Hepatocyte (in vitro differentiated cells): Measurements from ENCODE around the gene RBFOX2. TPM values are rescaled to one million over a fixed set of nuclear protein-coding genes. Genes with fewer than 3 reads are reported as not detected.
"Not testable (repeated sequence)": the region's sequence is repeated elsewhere in the genome, so short reads cannot be mapped to it uniquely, and the experiment has no call there.

Experiments used
- DNase-seq: peaks from one replicate; pipeline ENCODE4 v3.0.0-alpha.2; 2016; ENCODE audit warnings: low spot score
- H2AFZ ChIP-seq: fragments of 200-600 bp; sonication (generic); 2 replicates; pipeline ENCODE4 v1.6.0; 2016; ENCODE audit warnings: antibody characterized with exemption, mild to moderate bottlenecking
- H3K27ac ChIP-seq: fragments of 200-600 bp; sonication (generic); 2 replicates; pipeline ENCODE4 v1.5.1; 2016; ENCODE audit warnings: mild to moderate bottlenecking
- H3K27me3 ChIP-seq: fragments of 200-600 bp; sonication (generic); 2 replicates; pipeline ENCODE4 v1.6.1; 2016
- H3K36me3 ChIP-seq: fragments of 200-600 bp; sonication (generic); replicated peaks from 2 replicates; pipeline ENCODE4 v1.5.1; 2016; ENCODE audit warnings: low read depth; ENCODE audit not compliant: insufficient read depth
- H3K4me1 ChIP-seq: fragments of 200-600 bp; sonication (generic); 2 replicates; pipeline ENCODE4 v1.5.1; 2016; ENCODE audit warnings: mild to moderate bottlenecking, moderate library complexity; ENCODE audit not compliant: insufficient read depth
- H3K4me2 ChIP-seq: fragments of 200-600 bp; sonication (generic); 2 replicates; pipeline ENCODE4 v1.6.0; 2016
- H3K4me3 ChIP-seq: fragments of 200-600 bp; sonication (generic); 2 replicates; pipeline ENCODE4 v1.5.1; 2016; ENCODE audit warnings: mild to moderate bottlenecking
- H3K79me2 ChIP-seq: fragments of 200-600 bp; sonication (generic); 2 replicates; pipeline ENCODE4 v1.6.0; 2017; ENCODE audit warnings: mild to moderate bottlenecking
- H3K9me2 ChIP-seq: fragments of 200-600 bp; sonication (generic); replicated peaks from 2 replicates; pipeline ENCODE4 v1.6.0; 2017; ENCODE audit warnings: mild to moderate bottlenecking; ENCODE audit not compliant: insufficient read depth
- H3K9me3 ChIP-seq: fragments of 200-600 bp; sonication (generic); 2 replicates; pipeline ENCODE4 v1.5.1; 2016; ENCODE audit warnings: low read depth, mild to moderate bottlenecking
- H4K20me1 ChIP-seq: fragments of 200-600 bp; sonication (generic); 2 replicates; pipeline ENCODE4 v1.6.0; 2016; ENCODE audit warnings: mild to moderate bottlenecking; ENCODE audit not compliant: insufficient read depth, poor library complexity, severe bottlenecking
- CTCF ChIP-seq: fragments of 200-600 bp; sonication (generic); IDR thresholded peaks from 2 replicates; pipeline ENCODE4 v1.5.1; 2016; ENCODE audit warnings: antibody characterized with exemption, mild to moderate bottlenecking; ENCODE audit not compliant: poor library complexity
- EZH2 ChIP-seq: fragments of 200-600 bp; sonication (generic); IDR thresholded peaks from 2 replicates; pipeline ENCODE4 v1.6.1; 2016; ENCODE audit warnings: antibody characterized with exemption, mild to moderate bottlenecking, borderline replicate concordance
- EZH2phosphoT487 ChIP-seq: fragments of 200-600 bp; sonication (generic); IDR thresholded peaks from one replicate; pipeline ENCODE4 v1.6.1; 2018; ENCODE audit warnings: antibody characterized with exemption, mild to moderate bottlenecking, low read depth, moderate library complexity; ENCODE audit not compliant: unreplicated experiment, severe bottlenecking
- WGBS: methylation state at CpG from one replicate; pipeline ENCODE4 v1.1.6; 2016; ENCODE audit warnings: low lambda C conversion rate; ENCODE audit errors: missing lambda C conversion rate; 5-methylcytosine and 5-hydroxymethylcytosine counted together
- polyA plus RNA-seq: library from polyadenylated mRNA; unstranded; fragments of >200 nt; fragmentation: Nextera tagmentation; extraction: Ambion mirVana; gene quantifications from 2 replicates; pipeline ENCODE4 v1.2.1, GENCODE V29; 2016
- total RNA-seq: library from RNA; depleted of rRNA; stranded (reverse); fragments of >200 nt; gene quantifications from 2 replicates; pipeline ENCODE4 v1.2.3, GENCODE V29; 2014

RBFOX2 gene
- total and polyA plus RNA-seq, 2 experiments from 2014 or later, result 76.7 to 133 TPM

- Histone ChIP-seq H3K27me3 (no peaks in the 10 kb centered on the region), H2AFZ (no peak overlapping the region), H3K9me3 (no peaks in the 10 kb centered on the region), H3K27ac (peak overlapping the region; percentile 75), H3K9me2 (no peaks in the 10 kb centered on the region), H3K79me2 (peaks cover 95% of the 10 kb centered on the region), H3K4me2 (peak overlapping the region; percentile 61), H3K4me3 (no peak overlapping the region), H3K36me3 (no peaks in the 10 kb centered on the region), H3K4me1 (peaks cover 38% of the 10 kb centered on the region), H4K20me1 (peaks cover 34% of the 10 kb centered on the region)
- TF ChIP-seq CTCF (no peak), EZH2phosphoT487 (no peak), EZH2 (no peak)
- no peak for DNase-seq
These were observed 5.9 kb downstream of the RBFOX2 start for GRCh38 chr22:36022697-36023096.

GRCh38 chr22:36022162-36022561 lies 6.5 kb downstream of the RBFOX2 start:
- Histone ChIP-seq H3K27me3 (no peaks in the 10 kb centered on the region), H4K20me1 (peaks cover 37% of the 10 kb centered on the region), H3K27ac (peak overlapping the region; percentile 75), H3K36me3 (no peaks in the 10 kb centered on the region), H3K4me2 (peak overlapping the region; percentile 61), H2AFZ (no peak overlapping the region), H3K9me2 (no peaks in the 10 kb centered on the region), H3K4me3 (no peak overlapping the region), H3K4me1 (peaks cover 43% of the 10 kb centered on the region), H3K9me3 (no peaks in the 10 kb centered on the region), H3K79me2 (peaks cover 95% of the 10 kb centered on the region)
- DNase-seq, result no peak
- TF ChIP-seq CTCF, result no peak
- TF ChIP-seq EZH2, result no peak
- no peak for TF ChIP-seq EZH2phosphoT487
- 21% methylated on average over 1 of the region's 1 CpG for WGBS

GRCh38 chr22:36021606-36022153 lies 6.9 kb downstream of the RBFOX2 start:
- no peaks in the 10 kb centered on the region for H3K36me3 ChIP-seq
- H3K4me3 ChIP-seq, result no peak overlapping the region
- H2AFZ ChIP-seq, result no peak overlapping the region
- H3K9me3 ChIP-seq, result no peaks in the 10 kb centered on the region
- 71% methylated on average over 2 of the region's 2 CpGs for WGBS
- H3K4me1 ChIP-seq, result peaks cover 42% of the 10 kb centered on the region
- no peaks in the 10 kb centered on the region for H3K9me2 ChIP-seq
- peak overlapping the region; percentile 75 for H3K27ac ChIP-seq
- no peak for DNase-seq
- H3K27me3 ChIP-seq, result no peaks in the 10 kb centered on the region
- peak overlapping the region; percentile 61 for H3K4me2 ChIP-seq
- TF ChIP-seq EZH2phosphoT487 (no peak), CTCF (no peak)
- H4K20me1 ChIP-seq, result peaks cover 36% of the 10 kb centered on the region
- peaks cover 95% of the 10 kb centered on the region for H3K79me2 ChIP-seq

GRCh38 chr22:36020865-36021264 lies 7.8 kb downstream of the RBFOX2 start:
- H3K9me3 ChIP-seq, H3K4me2 ChIP-seq, H3K4me3 ChIP-seq, H3K27me3 ChIP-seq, DNase-seq, H3K36me3 ChIP-seq, H3K9me2 ChIP-seq, H2AFZ ChIP-seq, H3K27ac ChIP-seq: not testable (repeated sequence)
- Histone ChIP-seq H3K4me1 (peaks cover 44% of the 10 kb centered on the region), H3K79me2 (peaks cover 95% of the 10 kb centered on the region), H4K20me1 (peaks cover 40% of the 10 kb centered on the region)
- 96% methylated on average over 3 of the region's 3 CpGs for WGBS
